Fibroblast of pulmonary artery (primary cell): Measurements from ENCODE around the gene CALB2.

ENCODE experiments used
- DNase-seq: peaks from one replicate; pipeline ENCODE4 v3.0.0-alpha.2; 2010; ENCODE audit warnings: low read depth
- H3K4me3 ChIP-seq: replicated peaks from 2 replicates; pipeline ENCODE4 v1.5.1; 2011; ENCODE audit warnings: low read depth, mild to moderate bottlenecking, control low read depth, low read length, moderate library complexity
- CTCF ChIP-seq: IDR thresholded peaks from 2 replicates; pipeline ENCODE4 v1.5.1; 2011; ENCODE audit warnings: mild to moderate bottlenecking, control low read depth, low read length, inconsistent platforms; ENCODE audit errors: missing control alignments

The CALB2 gene

DNA sequence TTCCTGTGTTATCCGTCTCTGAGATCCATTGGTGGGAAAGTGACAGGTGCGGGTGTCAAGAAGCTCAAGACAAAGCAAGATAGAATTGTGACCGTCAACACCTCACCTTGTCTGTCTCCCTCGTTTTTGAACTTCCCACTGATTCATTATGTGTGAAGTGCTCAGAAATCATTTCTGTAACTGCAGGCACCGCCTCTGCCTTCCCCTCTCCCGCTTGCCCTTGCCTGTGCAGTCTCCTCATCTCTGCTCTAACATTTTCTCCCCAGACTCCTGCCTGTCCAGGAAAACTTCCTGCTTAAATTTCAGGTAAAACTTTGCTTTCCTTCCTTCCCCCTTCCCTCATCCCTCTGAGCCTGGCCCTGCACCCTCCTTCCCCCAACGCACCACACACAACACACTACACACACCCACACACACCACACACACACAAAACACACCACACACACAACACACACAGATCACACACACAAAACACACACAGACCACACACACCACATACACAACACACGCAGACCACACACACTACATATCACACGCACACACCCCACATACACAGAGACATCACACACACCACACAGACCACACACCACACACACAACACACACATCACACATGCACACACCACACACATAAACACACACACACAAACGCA, 25.7 kb downstream of the CALB2 start:
- DNase-seq: no peak
- no peak for TF ChIP-seq CTCF
- H3K4me3 ChIP-seq: no peak overlapping the region

GRCh38 chr16:71387045-71387871, 28.7 kb downstream of the CALB2 start:
- no peak for TF ChIP-seq CTCF
- no peak for DNase-seq

DNA sequence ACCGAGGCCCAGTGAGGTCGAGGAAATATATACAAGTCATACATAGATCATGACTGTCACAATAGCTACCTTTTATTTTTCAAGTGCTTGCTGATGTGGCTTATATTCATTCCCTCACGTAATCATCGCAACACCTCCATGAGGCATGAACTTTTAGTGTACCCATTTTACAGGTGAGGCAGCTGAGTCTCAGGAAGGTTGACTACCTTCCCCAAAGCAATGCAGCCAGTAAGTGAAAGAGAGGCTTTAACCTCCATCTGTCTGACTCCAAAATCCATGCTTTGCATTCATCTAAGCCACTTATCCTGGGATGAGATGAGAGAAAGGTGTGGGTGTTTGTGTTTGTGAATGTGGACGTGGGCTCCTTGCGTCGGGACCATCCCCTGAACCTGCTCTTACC, 30.8 kb downstream of the CALB2 start:
- H3K4me3 ChIP-seq: no peak overlapping the region
- no peak for DNase-seq
- no peak for TF ChIP-seq CTCF

More at GRCh38 chr16:71387045-71387871, 28.7 kb downstream of the CALB2 start:
- H3K4me3 ChIP-seq: no peak overlapping the region

GRCh38 chr16:71396594-71396993, 38.1 kb downstream of the CALB2 start:
- no peak for TF ChIP-seq CTCF
- no peak for DNase-seq
- no peak overlapping the region for H3K4me3 ChIP-seq

GRCh38 chr16:71399801-71400563, 41.5 kb downstream of the CALB2 start:
- TF ChIP-seq CTCF: no peak
- no peak for DNase-seq
- no peak overlapping the region for H3K4me3 ChIP-seq

DNA sequence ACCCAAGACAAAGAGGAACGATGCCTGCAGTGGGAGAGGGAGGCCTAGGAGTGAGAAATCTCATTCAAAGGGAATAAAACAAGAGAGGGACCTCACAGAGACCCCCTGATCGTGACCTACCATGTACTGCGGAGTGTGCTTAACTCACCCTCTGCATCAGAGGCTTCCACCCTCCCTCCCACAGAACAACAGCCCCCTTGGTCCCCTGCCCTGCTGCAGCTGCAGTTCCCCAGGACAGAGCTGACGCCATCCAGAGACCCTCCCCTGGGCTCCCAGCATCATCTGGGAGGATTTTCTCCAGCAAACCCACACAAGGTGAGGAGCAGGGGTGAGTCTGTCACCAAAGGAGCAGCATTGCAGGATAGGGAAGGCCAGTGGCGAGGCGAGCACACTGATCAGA, 43.5 kb downstream of the CALB2 start:
- no peak for DNase-seq
- H3K4me3 ChIP-seq: no peak overlapping the region
- TF ChIP-seq CTCF: no peak
